GM19023 (cell line): ENCODE results near the gene INSL3.

Source experiments
- ATAC-seq: cut with Tn5 transposase; IDR thresholded peaks from one replicate; pipeline ENCODE4 v1.9.1; 2021; ENCODE audit warnings: mild to moderate bottlenecking, moderate library complexity; ENCODE audit not compliant: unreplicated experiment

The INSL3 gene

GRCh38 chr19:17847538-17848366, 26.4 kb upstream of the INSL3 start, which contains the start of gene JAK3:
Gene JAK3 (minus strand): TSS chr19:17847982. CDS start chr19:17844417, 3,565 bp downstream.
- ATAC-seq: peak; percentile 67

- ATAC-seq: no peak
Measured at GRCh38 chr19:17846146-17846545, 24.8 kb upstream of the INSL3 start.

GRCh38 chr19:17843908-17844490, 22.7 kb upstream of the INSL3 start:
- no peak for ATAC-seq

DNA sequence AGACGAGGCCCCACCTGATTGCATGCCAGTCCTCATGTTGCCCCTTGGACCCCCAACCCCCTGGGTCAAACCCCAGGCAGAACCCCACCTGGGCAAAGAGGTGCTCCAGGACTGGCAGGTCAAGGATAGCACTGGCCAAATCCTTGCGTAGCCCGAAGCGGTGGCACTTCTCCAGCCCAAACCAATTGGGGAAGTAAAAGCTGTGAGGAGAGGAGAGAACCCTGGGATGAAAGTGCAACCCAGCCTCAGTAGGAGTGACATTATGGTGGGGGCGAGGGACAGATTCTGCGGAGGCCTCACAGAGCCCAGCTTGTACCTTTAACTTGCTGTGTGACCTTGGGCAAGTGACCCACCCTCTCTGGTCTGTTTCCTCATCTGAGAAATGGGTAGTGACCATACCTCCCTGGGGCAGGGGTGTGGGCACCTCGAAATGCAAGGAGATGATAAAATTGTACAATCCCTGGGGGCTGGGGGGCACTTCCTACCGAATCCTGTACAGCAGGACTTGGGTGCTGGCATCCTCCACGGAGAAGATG, 22.0 kb upstream of the INSL3 start:
- no peak for ATAC-seq

- no peak for ATAC-seq
Measured at GRCh38 chr19:17842663-17843291, 21.5 kb upstream of the INSL3 start.

GRCh38 chr19:17841810-17842662, 20.7 kb upstream of the INSL3 start:
- ATAC-seq: no peak

GRCh38 chr19:17841371-17841809, 20.1 kb upstream of the INSL3 start:
- no peak for ATAC-seq

- ATAC-seq: no peak
Measured at GRCh38 chr19:17840019-17840418, 18.7 kb upstream of the INSL3 start.

DNA sequence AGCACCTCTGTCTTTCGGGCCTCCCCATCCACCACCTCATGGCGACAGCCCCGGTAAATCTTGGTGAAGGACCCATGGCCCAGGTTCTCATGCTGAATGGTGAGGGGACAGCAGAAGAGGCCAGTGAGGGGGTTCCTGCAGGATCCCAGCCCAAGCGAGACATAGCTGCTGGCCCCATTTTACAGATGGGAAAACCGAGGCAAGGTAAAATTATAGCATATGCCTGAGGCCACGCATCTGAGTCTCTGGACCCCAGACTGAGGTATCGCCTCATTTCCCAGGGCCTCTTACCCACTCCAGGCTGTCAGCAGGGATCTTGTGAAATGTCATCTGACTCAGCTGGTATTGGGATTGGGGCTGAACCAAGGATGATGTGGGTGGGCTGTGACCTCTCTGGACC, 16.7 kb upstream of the INSL3 start:
- ATAC-seq: no peak

GRCh38 chr19:17836530-17836929, 15.2 kb upstream of the INSL3 start:
- no peak for ATAC-seq

DNA sequence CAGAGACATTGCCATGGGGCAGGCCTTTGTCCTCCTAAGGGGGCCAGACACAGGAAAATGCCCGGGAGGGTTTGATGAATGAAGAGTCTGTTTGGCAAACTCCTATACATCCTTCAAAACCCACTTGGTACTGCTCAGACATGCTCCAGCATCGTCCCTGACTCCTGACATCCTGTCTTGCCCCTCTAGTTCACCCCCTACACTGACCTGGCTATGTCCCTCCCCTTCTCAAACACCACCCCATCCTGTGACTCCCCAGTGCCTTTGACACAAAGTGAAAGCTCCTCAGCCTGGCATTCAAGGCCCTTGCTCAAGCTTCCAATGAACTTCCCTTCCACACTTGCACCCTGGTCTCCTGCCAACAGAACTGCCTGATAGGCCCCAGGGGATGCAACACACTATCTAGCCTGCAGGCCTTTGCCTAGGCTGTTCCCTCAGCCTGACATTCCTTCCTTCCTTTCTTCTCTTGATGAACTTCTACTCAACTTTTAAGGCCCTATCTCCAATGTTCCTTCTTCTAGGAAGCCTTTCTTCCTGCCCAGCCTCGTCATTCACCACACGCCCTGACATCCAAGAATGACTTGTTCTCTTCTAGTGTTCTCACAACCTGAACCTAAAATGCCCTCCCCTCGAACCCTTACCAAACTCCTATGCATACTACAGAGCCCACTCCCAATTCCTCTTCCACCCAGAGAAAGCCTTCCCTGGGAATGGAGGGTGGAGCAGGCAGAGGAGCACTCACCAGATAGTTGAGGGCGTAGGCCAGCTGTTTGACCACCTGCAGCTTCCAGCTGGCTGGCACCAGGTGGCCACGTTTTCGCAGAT, 14.1 kb upstream of the INSL3 start:
- ATAC-seq: no peak

DNA sequence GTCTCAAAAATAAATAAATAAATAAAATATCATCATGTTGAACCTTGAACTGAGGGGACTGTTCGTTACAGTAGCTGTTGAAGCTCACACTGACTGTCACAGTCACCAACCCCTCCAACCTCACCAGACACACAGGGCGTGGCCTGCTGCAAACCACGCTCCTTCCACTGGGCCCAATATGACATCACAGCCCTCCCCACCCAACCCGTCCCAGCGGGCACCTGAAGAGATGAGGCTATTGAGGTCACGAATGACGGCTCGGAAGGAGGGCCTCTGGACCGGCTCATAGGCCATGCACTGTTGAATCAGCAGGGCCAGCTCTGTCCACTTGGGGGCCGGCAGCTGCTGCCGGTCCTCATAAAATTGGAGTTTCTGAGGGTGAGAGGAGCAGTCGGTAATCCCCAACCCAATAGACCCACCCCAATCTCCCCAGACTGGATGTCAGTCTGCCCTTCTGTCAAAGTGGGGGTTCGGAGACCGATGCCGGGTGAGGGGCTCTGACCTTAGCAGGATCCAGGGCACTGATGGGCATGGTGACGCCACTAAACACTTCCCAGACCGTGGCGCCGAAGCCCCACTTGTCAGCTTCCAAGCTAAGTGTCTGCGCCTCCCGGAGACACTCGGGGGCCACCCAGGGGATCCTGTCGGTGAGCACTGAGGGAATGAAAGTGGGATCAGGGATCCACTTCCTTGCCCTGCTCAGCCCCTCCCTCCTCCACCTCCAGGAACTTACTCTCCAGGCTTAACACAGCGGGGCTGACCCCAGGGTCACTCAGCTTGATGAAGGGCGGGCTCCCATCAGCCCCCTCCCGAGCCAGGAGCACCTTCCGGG, 13.2 kb upstream of the INSL3 start:
- ATAC-seq: no peak

- no peak for ATAC-seq
Measured at GRCh38 chr19:17832443-17833208, 11.3 kb upstream of the INSL3 start.

GRCh38 chr19:17831419-17831888, 10.1 kb upstream of the INSL3 start:
- no peak for ATAC-seq

DNA sequence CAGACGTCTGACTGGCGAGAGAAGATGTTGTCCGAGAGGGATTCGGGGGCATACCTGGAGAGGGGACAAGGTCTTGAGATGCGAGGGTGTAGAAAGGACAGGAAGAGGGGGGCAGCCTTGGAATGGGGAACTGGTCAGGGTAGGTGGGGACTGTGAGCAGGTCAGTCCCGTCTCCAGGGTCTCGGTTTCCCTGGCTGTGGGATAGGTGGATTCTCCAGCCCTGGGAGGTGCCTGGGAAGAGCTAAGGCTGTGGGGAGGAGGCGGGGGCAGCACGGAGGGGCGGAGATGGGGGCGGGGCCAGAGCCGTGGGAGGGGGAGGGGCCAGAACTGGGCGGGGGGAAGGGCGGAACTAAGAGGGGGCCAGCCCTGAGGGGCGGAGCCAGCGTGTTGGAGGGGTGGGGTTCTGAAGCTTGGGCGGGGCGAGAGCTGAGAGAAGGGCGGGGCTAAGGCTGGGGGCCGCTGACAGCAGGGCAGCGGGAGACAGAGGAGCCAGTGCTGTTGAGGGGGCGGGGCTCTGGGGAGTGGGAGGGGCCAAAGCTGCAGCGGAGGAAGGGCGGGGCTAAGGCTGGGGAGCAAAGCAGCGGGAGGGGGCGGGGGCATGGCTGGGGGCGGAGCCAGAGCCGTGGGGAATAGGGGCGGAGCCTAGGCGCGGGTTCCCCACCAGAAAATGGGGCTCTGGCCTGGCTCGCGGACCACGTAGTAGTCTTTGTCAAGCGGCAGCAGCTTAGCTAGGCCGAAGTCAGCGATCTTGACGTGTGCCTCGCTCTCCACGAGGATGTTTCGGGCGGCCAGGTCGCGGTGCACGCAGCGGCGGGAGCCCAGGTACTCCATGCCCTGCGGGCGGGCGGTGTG, 9.5 kb upstream of the INSL3 start:
- no peak for ATAC-seq

DNA sequence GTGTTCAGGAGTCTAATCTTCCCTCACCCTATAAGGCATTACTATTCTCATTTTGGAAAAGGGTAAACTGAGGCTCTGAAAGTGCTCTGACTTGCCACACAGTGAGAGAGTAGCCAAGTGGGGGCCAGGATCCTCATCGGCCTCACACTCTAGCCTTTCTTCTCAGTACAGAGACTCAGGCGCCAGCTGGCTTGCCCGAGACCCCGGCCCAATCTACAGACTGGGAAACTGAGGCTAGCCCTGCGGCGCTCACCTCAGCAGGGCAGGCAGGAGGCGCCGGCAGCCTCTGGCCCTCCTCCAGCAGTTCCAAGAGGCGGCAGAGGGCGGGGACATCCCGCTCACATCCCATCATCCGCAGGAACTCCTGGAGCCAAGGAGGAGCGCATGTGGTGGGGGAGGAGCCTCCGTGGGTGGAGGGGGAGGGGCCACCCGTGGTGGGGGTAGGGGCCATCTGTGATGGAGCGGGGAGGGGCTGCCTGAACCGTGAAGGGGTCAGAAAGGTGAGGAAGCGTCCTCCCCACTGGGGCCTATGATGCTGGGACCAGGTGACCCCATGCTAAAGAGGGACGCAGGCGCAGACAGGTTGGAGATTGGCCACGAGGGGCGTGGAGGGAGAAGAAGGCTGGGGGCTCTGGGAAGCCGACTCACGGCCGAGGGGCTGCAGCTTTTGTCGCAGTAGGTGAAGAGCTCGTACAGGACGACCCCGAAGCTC, 8.7 kb upstream of the INSL3 start:
- ATAC-seq: no peak
